ENCODE data around the gene CD79B. TPM values are rescaled to one million over a fixed set of nuclear protein-coding genes. Genes with fewer than 3 reads are reported as not detected.
"Not testable (repeated sequence)": the region's sequence is repeated elsewhere in the genome, so short reads cannot be mapped to it uniquely, and the experiment has no call there.

CD79B gene
- total and polyA plus RNA-seq, 2 experiments from 2014 or later = 0.23 TPM; not detected in 1

DNA sequence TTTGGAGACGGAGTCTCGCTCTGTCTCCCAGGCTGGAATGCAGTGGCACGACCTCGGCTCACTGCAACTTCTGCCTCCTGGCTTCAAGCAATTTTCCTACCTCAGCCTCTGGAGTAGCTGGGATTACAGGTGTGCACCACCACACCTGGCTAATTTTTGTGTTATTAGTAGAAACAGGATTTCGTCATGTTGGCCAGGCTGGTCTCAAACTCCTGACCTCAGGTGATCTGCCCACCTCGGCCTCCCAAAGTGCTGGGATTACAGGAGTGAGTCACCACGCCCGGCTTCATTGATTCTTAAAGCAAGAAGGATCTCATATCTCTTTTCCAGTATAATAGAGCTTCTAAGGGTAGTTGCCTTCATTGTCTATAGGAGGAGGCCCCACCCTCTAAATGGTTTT lies 27.3 kb downstream of the CD79B start:
- not testable (repeated sequence) for H3K4me1 ChIP-seq (ENCODE audit: low read depth); DNase-seq (ENCODE audit: low read depth in 1 of 2, low spot score in 1 of 2); H3K27ac ChIP-seq; H3K9me3 ChIP-seq (ENCODE audit: low read depth); H3K27me3 ChIP-seq; H3K36me3 ChIP-seq; H3K4me3 ChIP-seq

DNA sequence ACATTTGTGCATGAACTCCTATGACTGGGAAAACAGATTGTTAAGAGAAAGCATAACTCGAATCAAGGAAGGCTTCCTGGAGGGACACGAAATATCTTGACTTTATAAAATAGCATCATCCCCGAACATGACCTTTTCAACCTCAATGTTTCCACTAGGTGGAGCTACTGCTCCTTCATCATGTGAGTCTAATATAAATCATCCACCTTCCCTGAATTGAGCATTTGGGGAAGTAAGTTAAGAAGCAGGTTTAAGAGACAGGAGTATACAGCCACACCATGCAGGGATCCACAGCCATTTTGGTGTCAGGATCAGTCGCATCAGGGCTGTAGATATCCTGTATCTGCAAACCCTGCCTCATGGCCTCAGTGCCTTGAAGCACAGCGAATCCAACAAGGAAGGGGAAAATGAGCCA lies 28.3 kb downstream of the CD79B start:
- not testable (repeated sequence) for H3K4me3 ChIP-seq; H3K9me3 ChIP-seq (ENCODE audit: low read depth); H3K4me1 ChIP-seq (ENCODE audit: low read depth); H3K27ac ChIP-seq; H3K27me3 ChIP-seq; H3K36me3 ChIP-seq
- peak in 1 of 2 donors; percentile 24 for DNase-seq (ENCODE audit: low read depth in 1 of 2, low spot score in 1 of 2)
- TF ChIP-seq, protein P1, sequence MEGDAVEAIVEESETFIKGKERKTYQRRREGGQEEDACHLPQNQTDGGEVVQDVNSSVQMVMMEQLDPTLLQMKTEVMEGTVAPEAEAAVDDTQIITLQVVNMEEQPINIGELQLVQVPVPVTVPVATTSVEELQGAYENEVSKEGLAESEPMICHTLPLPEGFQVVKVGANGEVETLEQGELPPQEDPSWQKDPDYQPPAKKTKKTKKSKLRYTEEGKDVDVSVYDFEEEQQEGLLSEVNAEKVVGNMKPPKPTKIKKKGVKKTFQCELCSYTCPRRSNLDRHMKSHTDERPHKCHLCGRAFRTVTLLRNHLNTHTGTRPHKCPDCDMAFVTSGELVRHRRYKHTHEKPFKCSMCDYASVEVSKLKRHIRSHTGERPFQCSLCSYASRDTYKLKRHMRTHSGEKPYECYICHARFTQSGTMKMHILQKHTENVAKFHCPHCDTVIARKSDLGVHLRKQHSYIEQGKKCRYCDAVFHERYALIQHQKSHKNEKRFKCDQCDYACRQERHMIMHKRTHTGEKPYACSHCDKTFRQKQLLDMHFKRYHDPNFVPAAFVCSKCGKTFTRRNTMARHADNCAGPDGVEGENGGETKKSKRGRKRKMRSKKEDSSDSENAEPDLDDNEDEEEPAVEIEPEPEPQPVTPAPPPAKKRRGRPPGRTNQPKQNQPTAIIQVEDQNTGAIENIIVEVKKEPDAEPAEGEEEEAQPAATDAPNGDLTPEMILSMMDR (IDR thresholded peaks at IDR 0.05; ENCODE audit: low read depth, low read length) = peak; percentile 33

DNA sequence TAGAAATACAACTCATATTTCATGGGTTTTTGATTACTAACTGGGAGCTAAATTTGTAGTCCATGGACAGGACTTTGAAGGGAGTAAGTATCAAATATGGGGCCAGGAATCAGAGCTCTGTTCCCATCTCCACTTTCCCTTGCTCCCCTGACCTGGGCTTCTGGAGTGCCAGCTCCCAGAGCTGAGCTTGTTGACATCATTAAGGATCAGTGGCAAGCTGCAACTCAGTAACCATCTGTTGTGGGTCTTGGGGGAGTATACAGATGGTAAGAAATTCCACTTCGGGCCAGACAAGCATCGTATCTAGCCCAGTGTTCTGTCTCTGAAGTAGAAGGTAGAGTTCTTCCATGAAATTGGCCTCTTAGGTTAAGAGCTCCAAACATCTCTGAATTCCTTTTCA lies 30.2 kb downstream of the CD79B start:
- not testable (repeated sequence) for H3K27me3 ChIP-seq; H3K4me3 ChIP-seq; H3K27ac ChIP-seq; H3K36me3 ChIP-seq; H3K9me3 ChIP-seq (ENCODE audit: low read depth); DNase-seq (ENCODE audit: low read depth in 1 of 2, low spot score in 1 of 2); H3K4me1 ChIP-seq (ENCODE audit: low read depth)

DNA sequence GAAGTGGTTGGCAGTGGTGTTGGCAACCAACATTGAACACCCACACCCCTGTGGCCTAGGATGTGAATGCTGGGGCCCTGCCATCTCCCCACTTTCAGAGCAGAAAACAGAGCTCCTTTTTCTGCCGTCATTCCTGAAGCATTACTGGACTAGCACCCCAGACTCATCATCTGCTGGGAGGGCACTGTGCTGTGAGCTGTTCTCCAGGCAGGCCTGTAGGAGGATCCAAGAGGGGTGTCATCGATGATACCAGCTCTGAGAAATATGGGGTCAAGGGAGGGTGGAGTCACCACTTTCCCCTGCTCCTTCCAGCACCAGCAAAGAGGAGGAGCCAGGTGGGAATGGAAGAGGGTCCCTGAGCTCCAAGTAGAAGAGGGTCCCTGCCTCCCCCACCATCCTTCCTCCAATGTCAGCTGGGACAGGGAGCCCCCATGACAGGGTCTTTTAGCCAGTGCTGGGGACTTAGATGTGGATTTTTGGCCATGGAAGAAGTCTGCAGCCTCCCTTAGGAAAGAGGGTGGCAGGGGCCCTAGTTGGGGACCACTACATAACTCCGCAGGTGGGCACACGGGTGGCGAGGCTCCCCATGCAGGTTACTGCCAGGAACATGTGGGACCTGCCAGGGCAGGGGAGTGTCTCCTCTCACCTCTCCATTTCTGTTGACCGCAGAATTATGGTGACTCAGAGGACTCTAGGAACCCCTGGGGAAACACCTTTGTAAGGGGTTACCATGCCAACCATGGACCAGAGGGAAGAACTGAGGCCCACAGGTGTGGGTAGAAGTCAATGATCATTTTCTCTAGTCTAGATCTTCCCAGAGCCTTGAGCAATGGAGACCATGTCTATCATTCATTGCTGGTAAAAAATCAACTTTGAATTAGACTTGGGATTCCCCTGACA lies 33.0 kb downstream of the CD79B start:
- not testable (repeated sequence) for H3K9me3 ChIP-seq (ENCODE audit: low read depth); H3K4me3 ChIP-seq; H3K4me1 ChIP-seq (ENCODE audit: low read depth); H3K27ac ChIP-seq; DNase-seq (ENCODE audit: low read depth in 1 of 2, low spot score in 1 of 2); H3K36me3 ChIP-seq; H3K27me3 ChIP-seq

DNA sequence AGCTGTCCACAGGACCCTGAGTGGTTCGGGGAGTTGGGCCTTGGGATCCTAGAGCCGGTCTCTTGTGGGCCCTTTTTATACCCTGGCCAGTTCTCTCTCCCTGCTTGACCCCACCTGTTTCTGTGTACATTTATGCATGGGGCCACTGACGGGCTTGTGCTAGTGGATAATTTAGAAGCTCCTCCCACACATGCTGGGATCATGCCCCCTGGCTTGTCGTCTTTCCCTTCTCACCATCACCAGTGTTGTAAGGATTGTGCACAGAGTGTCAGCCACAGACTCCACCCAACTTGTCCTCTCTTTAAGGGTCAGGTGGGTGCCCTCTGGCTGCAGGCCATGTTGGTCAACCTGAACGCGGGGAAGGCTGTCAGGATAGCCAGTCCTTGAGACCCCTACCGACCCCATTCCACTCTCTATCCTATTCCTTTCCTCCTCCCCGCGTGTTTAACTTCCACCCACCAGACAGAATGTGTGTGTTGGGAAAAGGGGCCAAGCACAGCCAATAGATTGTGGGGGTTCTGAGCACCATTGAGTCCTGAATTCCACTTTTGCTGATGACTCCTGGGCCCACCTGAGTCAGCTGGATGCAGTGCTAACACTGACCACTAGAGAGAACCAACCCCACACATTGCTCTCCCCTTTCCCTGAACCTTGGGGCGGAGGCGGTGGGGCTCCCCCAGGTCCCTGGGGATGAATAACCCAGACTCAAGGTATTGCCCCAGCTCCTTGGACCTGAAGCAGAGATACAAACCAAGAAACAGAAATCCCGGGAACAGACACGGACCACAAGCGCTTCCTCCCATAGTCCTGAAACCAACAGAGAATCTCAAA lies 35.4 kb downstream of the CD79B start, which contains the start of gene CSH1:
TSS of gene CSH1 (minus strand) at position 51 of the 831 bp plus-strand sequence. CDS start 63 bp downstream, outside the sequence.
- H3K4me3 ChIP-seq; DNase-seq (ENCODE audit: low read depth in 1 of 2, low spot score in 1 of 2); H3K27me3 ChIP-seq; H3K9me3 ChIP-seq (ENCODE audit: low read depth); H3K27ac ChIP-seq; H3K36me3 ChIP-seq; H3K4me1 ChIP-seq (ENCODE audit: low read depth): not testable (repeated sequence)

DNA sequence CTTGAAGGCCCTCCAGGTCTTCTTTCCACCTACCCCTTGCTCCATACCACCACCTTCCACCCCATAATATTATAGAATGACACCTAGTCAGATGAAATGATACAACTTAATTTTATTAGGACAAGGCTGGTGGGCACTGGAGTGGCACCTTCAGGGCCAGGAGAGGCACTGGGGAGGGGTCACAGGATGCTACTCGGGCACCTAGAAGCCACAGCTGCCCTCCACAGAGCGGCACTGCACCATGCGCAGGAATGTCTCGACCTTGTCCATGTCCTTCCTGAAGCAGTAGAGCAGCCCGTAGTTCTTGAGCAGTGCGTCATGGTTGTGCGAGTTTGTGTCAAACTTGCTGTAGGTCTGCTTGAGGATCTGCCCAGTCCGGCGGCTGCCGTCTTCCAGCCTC lies 37.3 kb downstream of the CD79B start:
- not testable (repeated sequence) for H3K4me3 ChIP-seq; H3K36me3 ChIP-seq; H3K27me3 ChIP-seq; H3K27ac ChIP-seq; H3K9me3 ChIP-seq (ENCODE audit: low read depth); H3K4me1 ChIP-seq (ENCODE audit: low read depth); DNase-seq (ENCODE audit: low read depth in 1 of 2, low spot score in 1 of 2)

DNA sequence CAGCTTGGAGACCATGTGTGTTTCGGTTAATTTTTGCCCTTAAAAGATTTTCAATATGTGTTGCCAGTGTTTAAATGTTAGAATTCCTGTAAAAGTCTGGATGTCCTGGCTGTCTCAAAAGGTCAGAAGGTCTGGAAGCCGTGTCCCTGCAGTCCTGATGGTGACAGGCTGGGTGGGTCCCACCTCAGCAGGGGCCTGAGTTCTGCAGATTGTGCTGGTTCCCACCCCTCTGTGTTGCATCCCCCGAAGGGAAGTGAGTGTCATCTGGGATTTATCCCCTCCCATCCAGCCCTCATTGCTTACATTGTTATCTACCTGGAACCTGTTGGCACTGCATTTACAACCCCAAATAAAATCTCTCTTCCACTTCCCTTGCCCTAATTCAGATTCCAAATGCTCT lies 38.1 kb downstream of the CD79B start:
- not testable (repeated sequence) for H3K27me3 ChIP-seq; DNase-seq (ENCODE audit: low read depth in 1 of 2, low spot score in 1 of 2); H3K4me1 ChIP-seq (ENCODE audit: low read depth); H3K4me3 ChIP-seq; H3K9me3 ChIP-seq (ENCODE audit: low read depth); H3K27ac ChIP-seq; H3K36me3 ChIP-seq

DNA sequence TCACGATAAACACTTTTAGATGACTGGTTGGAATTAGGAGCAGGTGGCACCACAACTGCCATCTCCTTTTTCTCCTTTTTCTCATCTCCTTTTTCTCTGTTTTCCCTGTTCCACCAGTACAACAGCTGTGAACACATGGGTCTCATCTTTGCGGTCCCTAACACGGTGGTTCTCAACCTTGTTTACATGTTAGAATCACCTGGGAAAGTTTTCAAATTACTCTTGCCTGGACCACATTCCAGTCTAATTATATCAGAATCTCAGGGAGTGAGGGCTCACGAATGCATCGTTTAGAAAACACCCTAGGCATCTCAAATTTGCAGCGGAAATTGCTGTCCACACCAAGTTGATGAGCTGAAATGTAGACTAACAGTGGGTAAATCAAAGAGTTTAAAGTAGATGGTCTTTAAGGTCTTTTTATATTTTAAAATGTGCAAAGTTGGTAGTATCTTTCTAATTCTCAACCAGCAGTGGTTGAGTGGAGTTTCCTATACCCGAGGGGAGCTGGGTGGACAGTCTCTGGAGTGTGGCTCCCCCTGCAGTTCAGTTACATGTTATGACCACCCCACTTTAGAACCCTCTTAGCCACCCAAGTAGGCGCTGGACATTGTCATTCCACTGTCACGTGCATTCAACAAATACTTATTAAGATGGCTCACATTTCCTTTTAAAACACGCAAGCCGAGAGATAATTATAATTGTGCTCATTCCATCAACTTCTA lies 39.7 kb downstream of the CD79B start:
- TF ChIP-seq, protein P1 (IDR thresholded peaks at IDR 0.05; ENCODE audit: low read depth, low read length) = peak; percentile 45
- H3K27me3 ChIP-seq; H3K27ac ChIP-seq; H3K9me3 ChIP-seq (ENCODE audit: low read depth); H3K4me3 ChIP-seq; H3K4me1 ChIP-seq (ENCODE audit: low read depth); H3K36me3 ChIP-seq: not testable (repeated sequence)
- peak in 1 of 2 donors; percentile 33 for DNase-seq (ENCODE audit: low read depth in 1 of 2, low spot score in 1 of 2)

Data from cardiac muscle cell (in vitro differentiated cells and primary cell).